WTC11 (cell line): ENCODE measurements around the gene ANKRD65.

Source experiments
- ATF3 ChIP-seq: sonication (generic); formaldehyde crosslinking; conservative IDR thresholded peaks from 2 replicates; pipeline ENCODE4 v1.8.1; 2022; ENCODE audit warnings: mild to moderate bottlenecking, missing genetic modification reagents
- CTCF ChIP-seq: fragments of 200-600 bp; IDR thresholded peaks from 2 replicates; pipeline ENCODE4 v1.8.0; 2022; ENCODE audit warnings: antibody characterized with exemption
- ESRRA ChIP-seq: sonication (generic); formaldehyde crosslinking; IDR thresholded peaks from 2 replicates; pipeline ENCODE4 v1.8.1; 2022; ENCODE audit warnings: mild to moderate bottlenecking, missing genetic modification reagents, borderline replicate concordance
- FOXP1 ChIP-seq: sonication (generic); formaldehyde crosslinking; IDR thresholded peaks from 2 replicates; pipeline ENCODE4 v1.8.0; 2022; ENCODE audit warnings: missing genetic modification reagents, mild to moderate bottlenecking, moderate library complexity, borderline replicate concordance
- JUN ChIP-seq: sonication (generic); formaldehyde crosslinking; IDR thresholded peaks from 2 replicates; pipeline ENCODE4 v1.8.0; 2023; ENCODE audit warnings: mild to moderate bottlenecking, missing genetic modification reagents
- KAT7 ChIP-seq: sonication (generic); formaldehyde crosslinking; IDR thresholded peaks from 2 replicates; pipeline ENCODE4 v1.8.1; 2023; ENCODE audit warnings: missing genetic modification reagents, mild to moderate bottlenecking, borderline replicate concordance
- NFYB ChIP-seq: sonication (generic); formaldehyde crosslinking; conservative IDR thresholded peaks from 2 replicates; pipeline ENCODE4 v1.8.0; 2022; ENCODE audit warnings: low read depth, missing genetic modification reagents
- NR2C2 ChIP-seq: sonication (generic); formaldehyde crosslinking; IDR thresholded peaks from 2 replicates; pipeline ENCODE4 v1.8.0; 2022; ENCODE audit warnings: mild to moderate bottlenecking, missing genetic modification reagents
- TP53 ChIP-seq: sonication (generic); formaldehyde crosslinking; IDR thresholded peaks from 2 replicates; pipeline ENCODE4 v1.8.1; 2023; ENCODE audit warnings: mild to moderate bottlenecking, missing genetic modification reagents

- no peak for TF ChIP-seq NR2C2
- no peak for TF ChIP-seq NFYB (CRISPR knock-in tag)
- no peak for TF ChIP-seq CTCF
- no peak for TF ChIP-seq TP53
- TF ChIP-seq ATF3 (CRISPR knock-in tag) = no peak
- no peak for TF ChIP-seq FOXP1 (CRISPR knock-in tag)
- no peak for TF ChIP-seq JUN (CRISPR knock-in tag)
- TF ChIP-seq ESRRA (CRISPR knock-in tag) = no peak
- TF ChIP-seq KAT7 (CRISPR knock-in tag) = no peak
Measured at GRCh38 chr1:1376551-1377226, 44.4 kb downstream of the ANKRD65 start.
